Measurements from ENCODE around the gene RMDN2. TPM values are rescaled to one million over a fixed set of nuclear protein-coding genes. Genes with fewer than 3 reads are reported as not detected.
A peak's percentile ranks its signal among the peaks of the same experiment; 100 is the strongest.

RMDN2 gene
- total RNA-seq (2021) (4.0 and 5.3 TPM in 2 replicates), Bru-seq, nascent RNA (percentile 44 among the genes with signal in this experiment), BruChase-seq, experiment 1, labeled RNA remaining after a 2-hour chase (percentile 43 among the genes with signal in this experiment), BruChase-seq, experiment 2, labeled RNA remaining after a 6-hour chase (percentile 29 among the genes with signal in this experiment)
- long read RNA-seq, partial matches to known transcripts, result 0 of 7 reads
- long read RNA-seq, other reads (novel, unspliced or antisense), result 3 of 7 reads

DNA sequence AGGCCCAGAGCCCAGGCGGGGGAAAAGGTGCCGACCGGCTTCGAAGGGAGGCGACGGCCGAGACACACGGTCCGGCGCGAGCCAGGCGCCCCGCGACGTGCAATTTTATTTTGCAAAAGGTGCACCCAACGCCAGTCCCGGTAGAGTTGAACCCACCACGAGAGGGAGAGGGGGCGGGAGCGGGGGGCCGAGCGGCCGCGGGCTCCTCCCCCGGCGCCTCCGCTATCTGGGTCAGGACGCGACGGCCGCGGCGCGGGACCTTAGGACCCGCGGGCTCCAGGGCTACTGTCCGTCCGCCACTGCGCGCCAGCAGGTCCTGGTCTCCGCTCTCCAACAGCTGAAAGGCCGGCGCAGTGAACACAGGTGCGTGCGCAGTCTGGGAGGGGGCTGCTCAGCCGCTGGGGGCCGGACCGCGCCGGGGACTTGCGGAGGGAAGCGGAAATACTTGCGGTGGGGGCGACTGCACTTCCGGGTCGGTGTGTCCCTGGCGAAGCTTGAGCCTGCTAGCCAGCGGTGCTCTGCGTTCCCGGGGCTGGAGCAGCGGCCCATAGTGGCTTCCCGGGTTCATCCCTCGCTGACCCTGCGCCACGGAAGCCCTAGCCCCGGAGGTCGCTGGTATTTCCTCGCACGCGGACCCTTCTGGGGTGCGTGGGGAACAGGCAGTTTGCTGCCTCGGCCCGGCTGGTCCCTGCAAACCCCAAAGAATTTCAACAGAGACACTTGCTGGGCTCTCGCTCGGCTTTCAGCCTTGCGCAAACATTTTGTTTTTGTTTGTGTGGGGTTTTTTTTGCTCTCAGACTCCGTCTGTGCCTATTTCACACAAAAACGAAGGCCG lies at the start of gene RMDN2:
Gene RMDN2 (plus strand): TSS at position 225 of the 835 bp plus-strand sequence. CDS start 3,991 bp downstream, outside the sequence.
- CTCF ChIA-PET, result interaction anchor here (0.6 to 1.0 kb wide), 2 partner anchors 15 to 46 kb away, joined by 3 to 9 read pairs; no protein-coding TSS in a partner anchor
- TSS peak; percentile 91 for BruUV-seq (replicated peaks)
- intact Hi-C loops (cut with micrococcal nuclease; ENCODE audit: unreplicated experiment), result no loop called here

DNA sequence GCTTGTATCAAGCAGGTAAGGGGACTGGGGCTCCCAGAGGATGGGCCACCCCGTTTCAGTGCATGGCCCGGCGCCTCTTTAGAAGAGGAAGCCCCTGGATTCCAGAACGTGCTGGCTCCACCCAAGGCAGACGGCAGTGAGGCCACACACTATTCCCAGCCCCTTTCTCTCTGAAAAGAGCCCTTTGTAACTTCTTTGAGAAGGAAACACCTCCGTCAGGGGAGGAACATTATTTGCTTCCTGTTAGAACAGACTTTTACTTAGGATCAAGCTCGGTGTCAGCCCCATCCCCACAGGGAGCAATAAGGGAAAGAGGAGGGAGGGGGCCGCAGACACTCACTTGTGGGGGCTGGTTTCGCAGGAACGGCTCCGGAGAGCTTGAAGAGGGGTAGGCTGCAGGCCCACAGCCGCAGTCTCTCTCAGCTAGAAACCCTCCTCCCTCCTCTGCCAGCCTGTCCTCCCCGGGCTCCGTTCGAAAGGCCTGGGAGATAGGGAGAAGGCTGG lies 49.6 kb upstream of the RMDN2 start:
- H3F3A ChIP-seq (ENCODE audit: insufficient read depth, low read depth), result no peaks in the 10 kb centered on the region
- ChIA-PET POLR2A (ENCODE audit: unreplicated experiment) (no interaction called here), CTCF (no interaction called here)
- H3K36me3 ChIP-seq (ENCODE audit: low read depth), result no peaks in the 10 kb centered on the region
- TF ChIP-seq EZH2 (IDR thresholded peaks at IDR 0.05; ENCODE audit: low read depth) (no peak), CTCF (conservative IDR thresholded peaks at IDR 0.05) (no peak)
- H3K27ac ChIP-seq, result no peak overlapping the region
- H3K9me3 ChIP-seq (ENCODE audit: insufficient read depth, low read depth), result no peaks in the 10 kb centered on the region
- H3K27me3 ChIP-seq (ENCODE audit: insufficient read depth, low read depth), result no peaks in the 10 kb centered on the region
- H4K20me1 ChIP-seq (ENCODE audit: insufficient read depth), result no peaks in the 10 kb centered on the region
- no TSS peak for BruUV-seq (replicated peaks)
- no peak overlapping the region for H2AFZ ChIP-seq
- no peaks in the 10 kb centered on the region for H3K79me2 ChIP-seq (ENCODE audit: low read depth)
- H3K4me1 ChIP-seq (replicated peaks; ENCODE audit: insufficient read depth), result 0 out of 2 replicates have a peak, but pooled peaks cover 4% of the 10 kb centered on the region
- no peak overlapping the region for H3K4me3 ChIP-seq
- no peaks in the 10 kb centered on the region for H3K9me2 ChIP-seq (ENCODE audit: insufficient read depth)
- no peak overlapping the region for H3K4me2 ChIP-seq
- intact Hi-C loops (cut with micrococcal nuclease; ENCODE audit: unreplicated experiment), result loop anchor here (5.0 to 10.0 kb wide), 3 partner anchors 203 to 711 kb away; partner anchors contain the start of gene CDC42EP3
- DNase-seq, result no peak

More for the DNA sequence above, at the start of gene RMDN2:
- H3K27me3 ChIP-seq (ENCODE audit: insufficient read depth, low read depth), result no peaks in the 10 kb centered on the region
- H3K4me3 ChIP-seq, result peak within 1 kb of the TSS; percentile 94
- H3K79me2 ChIP-seq (ENCODE audit: low read depth), result no peaks in the 10 kb centered on the region
- peak within 1 kb of the TSS; percentile 85 for H3K4me2 ChIP-seq
- no peaks in the 10 kb centered on the region for H3K9me3 ChIP-seq (ENCODE audit: insufficient read depth, low read depth)
- peak within 1 kb of the TSS; percentile 92 for H2AFZ ChIP-seq
- POLR2A ChIA-PET (ENCODE audit: unreplicated experiment), result interaction anchor here (0.6 kb wide), 1 partner anchor 457 kb away, joined by 3 read pairs; no protein-coding TSS in a partner anchor
- TF ChIP-seq EZH2 (IDR thresholded peaks at IDR 0.05; ENCODE audit: low read depth) (no peak), CTCF (conservative IDR thresholded peaks at IDR 0.05) (no peak)
- peak within 1 kb of the TSS; percentile 77 for H3K27ac ChIP-seq
- peaks cover 15% of the 10 kb centered on the region for H3K4me1 ChIP-seq (replicated peaks; ENCODE audit: insufficient read depth)
- peaks cover 14% of the 10 kb centered on the region for H3F3A ChIP-seq (ENCODE audit: insufficient read depth, low read depth)
- H3K9me2 ChIP-seq (ENCODE audit: insufficient read depth), result no peaks in the 10 kb centered on the region
- DNase-seq, result peak; percentile 89 to 95
- no peaks in the 10 kb centered on the region for H4K20me1 ChIP-seq (ENCODE audit: insufficient read depth)
- no peaks in the 10 kb centered on the region for H3K36me3 ChIP-seq (ENCODE audit: low read depth)

DNA sequence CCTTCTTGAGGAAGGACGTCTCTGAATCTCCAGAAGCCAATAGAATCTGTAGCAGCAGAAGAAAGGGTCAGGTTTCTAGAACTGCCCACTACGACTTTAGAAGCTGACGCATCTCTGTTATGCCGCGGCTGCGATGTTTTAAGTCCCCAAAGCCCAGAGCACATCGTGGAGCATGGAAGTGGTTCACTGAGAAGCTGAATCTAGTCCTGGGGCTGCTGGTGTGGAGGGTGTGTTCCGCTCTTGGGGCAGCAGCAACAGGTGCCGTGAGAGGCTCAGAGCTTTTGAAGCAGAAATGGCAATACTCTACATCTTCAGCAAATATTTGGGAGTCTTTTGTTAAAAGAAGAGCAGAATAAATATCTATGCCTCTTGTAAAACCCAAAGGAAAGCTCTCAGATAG lies 48.9 kb upstream of the RMDN2 start:
- DNase-seq, result no peak
- Histone ChIP-seq H4K20me1 (ENCODE audit: insufficient read depth) (no peaks in the 10 kb centered on the region), H3K9me3 (ENCODE audit: insufficient read depth, low read depth) (no peaks in the 10 kb centered on the region), H3K27me3 (ENCODE audit: insufficient read depth, low read depth) (no peaks in the 10 kb centered on the region), H3K4me2 (no peak overlapping the region), H3K79me2 (ENCODE audit: low read depth) (no peaks in the 10 kb centered on the region), H2AFZ (no peak overlapping the region), H3K4me1 (replicated peaks; ENCODE audit: insufficient read depth) (0 out of 2 replicates have a peak, but pooled peaks cover 4% of the 10 kb centered on the region), H3F3A (ENCODE audit: insufficient read depth, low read depth) (no peaks in the 10 kb centered on the region), H3K4me3 (no peak overlapping the region), H3K9me2 (ENCODE audit: insufficient read depth) (no peaks in the 10 kb centered on the region), H3K36me3 (ENCODE audit: low read depth) (no peaks in the 10 kb centered on the region), H3K27ac (no peak overlapping the region)
- ChIA-PET POLR2A (ENCODE audit: unreplicated experiment) (interaction anchor here (0.6 kb wide), 1 partner anchor 187 kb away, joined by 3 read pairs; no protein-coding TSS in a partner anchor), CTCF (interaction anchor here (0.5 to 3.4 kb wide), 4 partner anchors 44 to 480 kb away, joined by 3 to 46 read pairs (median 14); no protein-coding TSS in a partner anchor)
- intact Hi-C loops (cut with micrococcal nuclease; ENCODE audit: unreplicated experiment), result loop anchor here (5.0 to 10.0 kb wide), 3 partner anchors 204 to 711 kb away; partner anchors contain the start of gene CDC42EP3
- BruUV-seq (replicated peaks), result no TSS peak
- no peak for TF ChIP-seq CTCF (conservative IDR thresholded peaks at IDR 0.05)
- TF ChIP-seq EZH2 (IDR thresholded peaks at IDR 0.05; ENCODE audit: low read depth), result no peak
